Activated T-helper 9 cell treated with anti-CD3 and anti-CD28 coated beads, Interleukin-2, amount 50 U/mL, for 16 hours (primary cell): ENCODE measurements around the gene CCR8.

ENCODE experiments used
- DNase-seq: peaks from one replicate; pipeline ENCODE4 v3.0.0-alpha.2; 2020; ENCODE audit warnings: low read depth

The CCR8 gene

GRCh38 chr3:39329493-39329892 lies at the start of gene CCR8:
Gene CCR8, plus strand, starts transcription at chr3:39329709. Its CDS starts 2,623 bp downstream, at chr3:39332332.
- DNase-seq, result no peak

- no peak for DNase-seq
These were observed 49.6 kb upstream of the CCR8 start, which contains the start of gene CX3CR1 for GRCh38 chr3:39279745-39280517. Gene CX3CR1, minus strand, starts transcription at chr3:39280036. Its CDS starts 13,527 bp downstream, at chr3:39266509.

GRCh38 chr3:39280571-39280970 lies 48.9 kb upstream of the CCR8 start:
- DNase-seq, result no peak

GRCh38 chr3:39281533-39281932 lies 48.0 kb upstream of the CCR8 start:
- no peak for DNase-seq

- no peak for DNase-seq
These were observed 47.5 kb upstream of the CCR8 start for GRCh38 chr3:39282057-39282456.

GRCh38 chr3:39284457-39284881 lies 45.0 kb upstream of the CCR8 start:
- no peak for DNase-seq

GRCh38 chr3:39285332-39285731 lies 44.2 kb upstream of the CCR8 start:
- no peak for DNase-seq

GRCh38 chr3:39286771-39287170 lies 42.7 kb upstream of the CCR8 start:
- DNase-seq, result no peak

GRCh38 chr3:39287216-39288164 lies 42.0 kb upstream of the CCR8 start:
- DNase-seq, result no peak

- peak; percentile 68 for DNase-seq
These were observed 41.2 kb upstream of the CCR8 start for GRCh38 chr3:39288300-39288808.

GRCh38 chr3:39289107-39289506 lies 40.4 kb upstream of the CCR8 start:
- no peak for DNase-seq

- DNase-seq, result no peak
These were observed 39.3 kb upstream of the CCR8 start for GRCh38 chr3:39290255-39290654.

- peak; percentile 58 for DNase-seq
These were observed 37.6 kb upstream of the CCR8 start for GRCh38 chr3:39291903-39292329.

GRCh38 chr3:39292961-39293360 lies 36.5 kb upstream of the CCR8 start:
- no peak for DNase-seq

GRCh38 chr3:39294446-39295183 lies 34.9 kb upstream of the CCR8 start:
- no peak for DNase-seq

- no peak for DNase-seq
These were observed 34.2 kb upstream of the CCR8 start for GRCh38 chr3:39295184-39295775.

GRCh38 chr3:39296197-39297077 lies 33.1 kb upstream of the CCR8 start:
- no peak for DNase-seq

GRCh38 chr3:39299279-39299678 lies 30.2 kb upstream of the CCR8 start:
- no peak for DNase-seq

GRCh38 chr3:39302178-39302577 lies 27.3 kb upstream of the CCR8 start:
- DNase-seq, result no peak

GRCh38 chr3:39313289-39313688 lies 16.2 kb upstream of the CCR8 start:
- no peak for DNase-seq
